ENCODE measurements around the gene ATP11C. TPM values are rescaled to one million over a fixed set of nuclear protein-coding genes. Genes with fewer than 3 reads are reported as not detected.
A peak's percentile ranks its signal among the peaks of the same experiment; 100 is the strongest.
"Not testable (repeated sequence)": the region's sequence is repeated elsewhere in the genome, so short reads cannot be mapped to it uniquely, and the experiment has no call there.

ATP11C gene
- total RNA-seq, 2 experiments from 2014 or later: 16.7 to 20.4 TPM

DNA sequence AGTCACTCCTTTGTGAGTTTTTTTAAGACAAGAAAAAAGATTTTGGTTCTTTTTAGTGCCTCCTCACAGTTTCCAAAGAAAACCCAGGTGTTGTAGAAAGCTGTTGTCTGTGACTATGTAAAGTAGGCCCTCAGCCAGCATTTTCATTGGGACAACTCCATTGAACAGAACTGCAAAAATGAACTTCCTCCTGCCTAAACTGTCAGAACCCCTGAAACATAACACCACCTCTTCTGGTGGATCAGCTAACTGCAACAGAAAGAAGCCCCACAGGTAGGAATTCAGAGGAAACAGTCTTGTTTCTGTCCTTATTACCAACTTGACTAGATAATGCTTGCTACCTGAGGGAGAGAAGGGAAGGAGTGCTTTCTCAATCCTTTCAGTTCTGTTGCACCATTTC is 3.4 kb upstream of the ATP11C start:
- no peaks in the 10 kb centered on the region for H3K36me3 Mint-ChIP-seq
- no peaks in the 10 kb centered on the region for H3K27me3 Mint-ChIP-seq
- no peak for DNase-seq
- peaks cover 1% of the 10 kb centered on the region for H3K4me1 Mint-ChIP-seq
- H3K4me3 Mint-ChIP-seq: no peak overlapping the region
- POLR2A ChIA-PET: no interaction called here
- no peak for ATAC-seq (ENCODE audit: low read depth)
- H3K27ac Mint-ChIP-seq: no peak overlapping the region
- H3K9me3 Mint-ChIP-seq: no peaks in the 10 kb centered on the region

DNA sequence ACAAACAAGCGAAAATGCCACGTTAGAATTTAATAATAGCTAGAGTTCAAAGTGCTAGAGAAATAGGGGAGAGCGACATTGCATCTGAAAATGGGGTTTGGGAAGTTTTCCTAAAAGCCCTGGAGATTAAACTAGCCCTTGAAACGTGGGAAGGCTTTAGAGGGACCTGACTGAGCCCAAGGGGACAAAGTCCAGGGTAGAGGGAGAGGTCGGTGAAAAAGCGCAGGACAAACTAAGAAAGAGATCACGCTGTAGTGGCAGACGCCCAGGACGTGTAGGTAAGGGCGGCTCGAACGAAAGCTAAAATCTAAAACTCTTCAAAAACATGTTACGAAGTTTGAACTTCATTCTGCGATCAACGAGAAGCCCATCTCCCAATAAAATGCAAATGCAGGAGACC is 1.1 kb upstream of the ATP11C start:
- no peak for ATAC-seq (ENCODE audit: low read depth)
- Mint-ChIP-seq H3K4me1 (peaks cover 12% of the 10 kb centered on the region), H3K9me3 (no peaks in the 10 kb centered on the region), H3K4me3 (peak overlapping the region; percentile 90), H3K36me3 (peaks cover 3% of the 10 kb centered on the region), H3K27me3 (no peaks in the 10 kb centered on the region), H3K27ac (peak overlapping the region; percentile 98)
- no peak for DNase-seq
- POLR2A ChIA-PET: interaction anchor here (0.6 kb wide), 1 partner anchor 123 kb away, joined by 3 read pairs; no protein-coding TSS in a partner anchor

DNA sequence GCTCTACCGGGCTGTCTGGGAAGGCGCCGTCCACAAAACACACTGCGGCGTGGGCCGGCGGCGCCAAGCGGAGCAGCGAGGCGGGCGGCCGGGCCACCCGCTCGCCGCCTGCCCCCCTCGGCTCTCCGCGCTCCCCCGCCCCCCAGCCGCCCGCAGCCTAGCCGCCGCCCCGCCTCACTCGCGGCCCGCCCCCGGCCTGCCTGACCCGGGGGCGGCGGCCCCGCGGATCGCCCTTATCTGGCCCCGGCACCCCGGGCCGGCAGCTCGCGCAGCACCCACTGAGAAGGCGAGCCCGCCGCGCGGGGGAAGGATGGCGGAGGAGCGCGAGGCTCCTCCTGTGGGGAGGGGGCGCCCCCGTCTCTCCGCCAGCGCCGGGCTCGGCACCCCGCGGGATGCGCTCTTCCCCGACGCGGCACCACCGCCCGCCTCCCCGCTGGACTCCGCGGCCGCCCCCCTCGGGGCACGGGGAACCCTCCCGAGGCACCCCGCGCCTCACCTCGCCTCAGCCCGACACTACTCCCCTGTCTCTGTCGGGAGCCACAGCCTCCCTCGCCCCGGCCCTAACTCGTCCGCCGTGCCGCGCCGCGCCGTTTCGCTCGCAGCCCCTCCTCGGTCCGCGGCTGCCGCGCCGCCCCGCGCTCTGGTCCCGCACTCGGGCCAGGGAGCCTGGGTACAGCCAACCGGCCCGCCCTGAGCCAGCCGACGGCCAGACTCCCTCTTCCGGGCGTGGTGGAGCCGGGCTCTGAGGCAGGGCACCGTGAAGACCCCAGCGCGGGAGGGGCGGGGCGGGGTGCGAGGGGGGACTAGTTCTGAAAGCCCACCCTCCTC is 566 bp downstream of the ATP11C start:
- Mint-ChIP-seq H3K27me3 (no peaks in the 10 kb centered on the region), H3K4me3 (peak overlapping the region; percentile 90), H3K4me1 (peaks cover 12% of the 10 kb centered on the region), H3K9me3 (no peaks in the 10 kb centered on the region), H3K27ac (peak overlapping the region; percentile 98), H3K36me3 (peaks cover 3% of the 10 kb centered on the region)
- ATAC-seq (ENCODE audit: low read depth): peak; percentile 55
- POLR2A ChIA-PET: interaction anchor here (1.1 to 1.2 kb wide), 2 partner anchors 9 to 194 kb away, joined by 3 read pairs; no protein-coding TSS in a partner anchor
- DNase-seq: peak; percentile 66

DNA sequence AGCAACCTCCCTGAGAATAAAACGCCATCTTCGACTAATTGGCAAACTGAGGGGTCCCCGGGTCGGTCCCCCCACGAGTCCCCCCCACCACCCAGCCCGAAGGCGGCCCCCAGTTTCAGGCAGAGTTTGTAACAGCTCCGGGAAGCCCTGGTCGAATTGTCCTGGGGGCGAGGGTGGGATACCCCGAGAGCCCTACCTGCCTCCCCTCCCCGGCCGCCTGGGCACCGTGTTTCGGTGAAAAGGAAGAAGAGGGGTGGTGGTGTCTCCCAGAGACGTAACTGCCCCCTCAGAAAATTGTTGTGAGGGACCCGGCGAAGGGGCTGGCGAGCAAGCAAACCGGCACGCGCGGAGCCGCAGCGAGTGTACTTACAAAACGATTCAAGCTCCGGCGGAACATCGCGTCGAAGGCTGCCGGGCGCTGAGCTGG is 1.2 kb downstream of the ATP11C start:
- Mint-ChIP-seq H3K27ac (peak overlapping the region; percentile 70), H3K36me3 (peaks cover 3% of the 10 kb centered on the region), H3K9me3 (no peaks in the 10 kb centered on the region), H3K27me3 (no peaks in the 10 kb centered on the region), H3K4me1 (peaks cover 12% of the 10 kb centered on the region), H3K4me3 (peak overlapping the region; percentile 74)
- DNase-seq (no peak), ATAC-seq (ENCODE audit: low read depth) (no peak)
- POLR2A ChIA-PET: interaction anchor here (1.1 to 1.2 kb wide), 2 partner anchors 9 to 193 kb away, joined by 3 read pairs; no protein-coding TSS in a partner anchor

DNA sequence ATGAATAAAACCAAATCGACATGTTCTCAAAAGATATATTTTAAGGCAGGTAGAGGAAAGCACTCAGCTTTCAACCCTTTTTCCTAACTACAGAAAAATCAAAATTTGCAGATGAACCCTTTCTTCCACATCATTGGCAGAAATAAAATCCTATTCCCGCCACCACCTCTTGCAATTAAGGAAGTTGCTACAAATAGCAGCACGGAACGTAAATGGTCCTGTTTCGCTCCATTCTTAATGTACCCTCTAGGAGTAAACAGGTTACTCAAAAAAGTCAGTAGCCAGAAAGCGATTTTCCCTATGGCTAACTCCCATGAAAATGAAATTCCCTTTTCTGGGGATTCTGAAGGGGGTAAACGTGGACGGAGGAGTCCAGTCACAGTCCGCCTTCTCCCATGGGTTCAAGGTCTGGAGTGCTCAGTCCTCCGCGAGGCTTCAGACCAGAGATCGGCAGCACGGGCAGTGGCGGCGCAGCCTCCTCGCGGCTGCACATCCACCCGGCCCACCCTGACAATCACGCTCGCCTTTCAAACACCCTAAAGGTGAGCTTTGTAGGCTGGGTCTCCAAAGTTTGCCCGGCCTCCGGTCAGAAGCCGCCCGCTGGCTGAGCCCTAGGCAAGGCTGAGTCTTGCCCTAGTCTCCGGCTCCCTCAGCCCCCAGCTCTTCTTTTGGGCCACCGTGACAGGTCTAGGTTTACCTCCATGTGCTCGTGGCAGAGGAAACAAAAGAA is 1.8 kb downstream of the ATP11C start:
- peak; percentile 15 for ATAC-seq (ENCODE audit: low read depth)
- peak overlapping the region; percentile 74 for H3K4me3 Mint-ChIP-seq
- H3K4me1 Mint-ChIP-seq: peaks cover 12% of the 10 kb centered on the region
- H3K36me3 Mint-ChIP-seq: peaks cover 3% of the 10 kb centered on the region
- H3K27ac Mint-ChIP-seq: peak overlapping the region; percentile 70
- POLR2A ChIA-PET: interaction anchor here (1.1 to 1.2 kb wide), 2 partner anchors 8 to 192 kb away, joined by 3 read pairs; no protein-coding TSS in a partner anchor
- H3K27me3 Mint-ChIP-seq: no peaks in the 10 kb centered on the region
- no peaks in the 10 kb centered on the region for H3K9me3 Mint-ChIP-seq
- peak; percentile 42 for DNase-seq

DNA sequence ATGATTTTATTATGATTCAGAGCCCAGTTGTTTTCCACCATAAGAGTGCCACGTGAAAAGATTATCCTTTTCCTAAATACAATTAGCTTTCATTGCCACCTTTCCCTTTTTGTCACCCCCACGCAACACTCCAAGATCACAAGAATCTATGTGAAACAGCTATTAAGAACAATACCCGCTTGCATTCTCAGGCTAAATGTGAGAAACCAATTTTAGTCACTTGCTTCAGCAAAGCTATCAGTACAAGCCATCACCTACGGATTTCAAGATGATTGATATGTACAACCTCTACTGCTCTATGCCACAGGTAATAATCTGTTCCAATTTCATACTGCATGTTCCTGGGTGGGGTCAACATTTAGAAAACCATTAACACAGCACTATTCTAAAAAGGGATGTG is 2.5 kb downstream of the ATP11C start:
- peaks cover 16% of the 10 kb centered on the region for H3K4me1 Mint-ChIP-seq

DNA sequence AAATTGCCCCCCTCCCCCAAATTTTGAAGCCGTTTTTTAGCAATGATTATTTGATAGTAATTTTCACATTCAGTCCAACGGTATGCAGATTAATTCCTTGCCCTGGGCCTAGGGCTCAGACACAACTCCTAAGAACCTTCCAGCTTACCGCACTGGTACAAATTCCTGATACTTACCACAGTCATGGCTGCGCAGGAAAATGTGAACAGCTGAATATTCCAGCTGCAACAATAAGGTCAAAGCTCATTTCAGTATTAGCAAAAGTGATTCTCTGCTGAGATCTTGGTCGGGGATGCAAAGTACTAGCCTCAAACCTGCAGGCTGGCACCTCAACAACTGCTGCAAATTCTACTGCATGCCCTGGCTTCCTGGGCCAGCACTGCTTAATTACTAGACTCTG is 3.0 kb downstream of the ATP11C start:
- Mint-ChIP-seq H3K9me3 (no peaks in the 10 kb centered on the region), H3K4me3 (no peak overlapping the region), H3K27ac (no peak overlapping the region), H3K27me3 (no peaks in the 10 kb centered on the region), H3K4me1 (peaks cover 17% of the 10 kb centered on the region), H3K36me3 (peaks cover 3% of the 10 kb centered on the region)
- no peak for ATAC-seq (ENCODE audit: low read depth)
- POLR2A ChIA-PET: no interaction called here
- DNase-seq: no peak

More for the DNA sequence above, 2.5 kb downstream of the ATP11C start:
- H3K27ac Mint-ChIP-seq: no peak overlapping the region
- peaks cover 3% of the 10 kb centered on the region for H3K36me3 Mint-ChIP-seq
- H3K9me3 Mint-ChIP-seq: no peaks in the 10 kb centered on the region
- no peak for DNase-seq
- POLR2A ChIA-PET: no interaction called here
- ATAC-seq (ENCODE audit: low read depth): no peak
- H3K27me3 Mint-ChIP-seq: no peaks in the 10 kb centered on the region
- H3K4me3 Mint-ChIP-seq: peak overlapping the region; percentile 74

DNA sequence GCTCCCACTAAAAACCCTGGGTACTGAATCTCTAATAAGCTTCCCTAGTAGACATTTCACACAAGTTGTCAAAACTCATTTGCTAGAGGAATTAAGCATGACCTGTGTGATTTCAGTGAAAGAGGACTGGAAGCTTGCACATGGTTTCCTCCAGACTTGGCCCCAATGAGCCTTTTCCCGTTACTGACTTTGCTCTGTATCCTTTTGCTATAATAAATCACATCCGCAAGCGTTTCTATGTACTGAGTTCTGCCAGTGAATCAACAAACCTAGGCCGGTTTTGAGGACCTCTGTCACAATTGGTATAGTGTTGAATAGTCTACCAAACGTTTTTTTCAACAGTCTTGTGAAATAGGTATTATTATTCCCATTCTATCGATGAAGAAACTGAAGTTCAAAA is 8.2 kb downstream of the ATP11C start:
- H3K4me1 Mint-ChIP-seq: peaks cover 11% of the 10 kb centered on the region
- no peak for ATAC-seq (ENCODE audit: low read depth)
- no peaks in the 10 kb centered on the region for H3K9me3 Mint-ChIP-seq

DNA sequence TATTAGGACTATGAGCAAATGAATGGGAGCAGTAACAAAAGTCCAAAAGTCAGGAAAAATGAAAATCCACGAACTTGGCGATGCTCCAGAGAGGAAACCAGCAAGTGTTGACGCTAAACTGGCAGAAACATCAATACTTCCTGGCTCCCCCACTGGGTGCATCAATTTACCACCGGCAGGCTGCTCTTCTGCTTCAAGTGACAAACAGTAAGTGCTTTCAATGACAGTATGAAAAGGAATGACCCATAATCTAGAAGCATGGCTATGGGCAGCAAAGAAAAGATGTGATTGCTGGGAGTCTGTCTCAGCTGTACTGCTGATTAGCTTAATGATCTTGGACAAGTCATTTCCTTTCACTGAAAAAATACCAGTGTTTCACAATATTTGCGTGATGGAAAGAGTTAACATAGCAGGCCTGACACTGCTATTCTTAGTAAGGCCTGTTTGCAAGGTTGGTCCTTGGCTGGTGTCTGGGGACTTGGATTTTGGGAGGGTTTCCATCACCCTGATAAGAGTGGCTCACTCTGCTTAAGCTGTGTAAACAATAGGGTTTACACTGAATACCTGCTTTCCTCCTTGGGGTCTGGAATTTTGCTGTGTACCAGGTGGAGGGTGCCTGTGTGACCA is 8.7 kb downstream of the ATP11C start:
- no peak overlapping the region for H3K27ac Mint-ChIP-seq
- H3K27me3 Mint-ChIP-seq: no peaks in the 10 kb centered on the region

More for the DNA sequence above, 8.2 kb downstream of the ATP11C start:
- Mint-ChIP-seq H3K4me3 (no peak overlapping the region), H3K27me3 (no peaks in the 10 kb centered on the region), H3K27ac (no peak overlapping the region), H3K36me3 (peaks cover 14% of the 10 kb centered on the region)
- POLR2A ChIA-PET: no interaction called here
- DNase-seq: no peak

DNA sequence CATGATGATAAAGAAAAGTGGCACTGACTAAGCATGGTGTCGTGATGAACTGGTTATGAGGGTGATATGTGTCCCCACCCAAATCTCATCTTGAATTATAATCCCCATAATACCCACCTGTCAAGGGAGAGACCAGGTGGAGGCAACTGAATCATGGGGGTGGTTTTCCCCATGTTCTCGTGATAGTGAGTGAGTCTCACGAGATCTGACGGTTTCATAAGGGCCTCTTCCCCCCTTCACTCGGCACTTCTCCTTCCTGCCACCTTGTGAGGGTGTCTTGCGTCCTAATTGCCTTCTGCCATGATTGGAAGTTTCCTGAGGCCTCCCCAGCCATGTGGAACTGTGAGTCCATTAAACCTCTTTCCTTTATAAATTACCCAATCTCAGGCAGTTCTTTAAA is 11.7 kb downstream of the ATP11C start:
- H3K9me3 Mint-ChIP-seq; DNase-seq; H3K27me3 Mint-ChIP-seq; H3K27ac Mint-ChIP-seq; H3K4me3 Mint-ChIP-seq; ATAC-seq (ENCODE audit: low read depth); POLR2A ChIA-PET; H3K4me1 Mint-ChIP-seq: not testable (repeated sequence)
- H3K36me3 Mint-ChIP-seq: peaks cover 12% of the 10 kb centered on the region

More for the DNA sequence above, 8.7 kb downstream of the ATP11C start:
- ATAC-seq (ENCODE audit: low read depth): no peak
- no peaks in the 10 kb centered on the region for H3K9me3 Mint-ChIP-seq
- no peak overlapping the region for H3K4me3 Mint-ChIP-seq
- POLR2A ChIA-PET: no interaction called here
- H3K4me1 Mint-ChIP-seq: peaks cover 10% of the 10 kb centered on the region
- peaks cover 14% of the 10 kb centered on the region for H3K36me3 Mint-ChIP-seq
- DNase-seq: no peak

DNA sequence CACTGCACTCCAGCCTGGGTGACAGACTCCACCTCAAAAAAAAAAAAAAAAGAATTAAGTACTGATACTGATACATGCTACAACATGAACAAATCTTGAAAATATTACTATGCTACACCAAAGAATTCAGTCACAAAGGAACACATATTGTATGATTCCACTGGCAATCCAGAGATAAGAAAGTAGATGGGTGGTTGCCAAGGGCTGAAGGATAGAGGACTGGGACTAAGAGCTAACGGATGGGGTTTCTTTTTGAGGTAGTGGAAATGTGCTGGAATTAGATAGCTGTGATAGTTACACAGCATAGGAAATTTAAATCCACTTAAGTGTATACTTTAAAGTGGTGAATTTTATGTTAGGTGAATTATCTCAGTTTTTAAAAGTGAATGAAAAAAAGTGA is 12.5 kb downstream of the ATP11C start:
- Mint-ChIP-seq H3K36me3 (peaks cover 12% of the 10 kb centered on the region), H3K4me3 (no peak overlapping the region), H3K9me3 (no peaks in the 10 kb centered on the region), H3K27ac (peak overlapping the region; percentile 24), H3K27me3 (no peaks in the 10 kb centered on the region), H3K4me1 (peaks cover 3% of the 10 kb centered on the region)
- DNase-seq (no peak), ATAC-seq (ENCODE audit: low read depth) (no peak)
- POLR2A ChIA-PET: no interaction called here

DNA sequence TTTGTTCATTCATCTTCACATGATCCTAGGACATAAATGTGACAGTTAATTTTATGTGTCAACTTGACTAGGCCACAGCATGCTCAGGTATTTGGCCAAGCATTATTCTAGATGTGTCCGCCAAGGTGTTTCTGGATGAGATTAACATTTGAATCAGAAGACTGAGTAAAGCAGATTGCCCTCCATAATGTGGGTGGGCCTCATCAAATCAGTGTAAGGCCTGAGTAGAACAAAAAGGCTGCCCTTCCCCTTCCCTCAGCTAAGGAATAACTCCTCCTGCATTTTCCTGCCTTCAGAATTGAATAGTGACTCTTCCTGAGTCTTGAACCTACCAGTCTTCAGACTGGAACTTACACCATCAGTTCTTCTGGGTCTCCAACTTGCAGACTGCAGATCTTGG is 18.4 kb downstream of the ATP11C start:
- Mint-ChIP-seq H3K36me3 (peaks cover 7% of the 10 kb centered on the region), H3K4me1 (peaks cover 6% of the 10 kb centered on the region), H3K27ac (no peak overlapping the region), H3K27me3 (no peaks in the 10 kb centered on the region), H3K4me3 (no peak overlapping the region), H3K9me3 (no peaks in the 10 kb centered on the region)
- POLR2A ChIA-PET: no interaction called here
- ATAC-seq (ENCODE audit: low read depth): no peak
- no peak for DNase-seq

DNA sequence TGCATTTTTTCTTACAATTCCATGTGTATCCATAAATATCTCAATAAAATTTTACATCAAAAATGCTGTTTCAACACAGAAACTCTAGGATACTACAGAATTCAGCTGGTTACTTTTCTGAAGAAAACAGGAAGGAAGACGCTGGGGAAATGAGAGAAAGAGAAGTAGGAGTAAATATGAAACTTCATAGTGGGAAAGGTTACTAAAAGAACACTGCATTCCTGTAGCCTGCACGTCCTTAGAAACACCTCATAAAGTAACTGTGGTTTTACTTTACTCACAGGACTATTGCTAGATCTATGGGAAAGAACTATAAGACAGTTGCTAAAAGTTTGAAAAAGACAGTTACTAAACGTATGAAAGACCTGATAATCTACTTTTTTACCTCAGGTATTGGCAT is 23.1 kb downstream of the ATP11C start:
- ATAC-seq (ENCODE audit: low read depth) (no peak), DNase-seq (no peak)
- H3K4me3 Mint-ChIP-seq: no peak overlapping the region
- H3K27me3 Mint-ChIP-seq: no peaks in the 10 kb centered on the region
- H3K9me3 Mint-ChIP-seq: no peaks in the 10 kb centered on the region
- no peak overlapping the region for H3K27ac Mint-ChIP-seq
- peaks cover 11% of the 10 kb centered on the region for H3K4me1 Mint-ChIP-seq
- peaks cover 10% of the 10 kb centered on the region for H3K36me3 Mint-ChIP-seq
- POLR2A ChIA-PET: no interaction called here
